ENCODE data around the gene F8A1. TPM values are rescaled to one million over a fixed set of nuclear protein-coding genes. Genes with fewer than 3 reads are reported as not detected.
"Not testable (repeated sequence)": the region's sequence is repeated elsewhere in the genome, so short reads cannot be mapped to it uniquely, and the experiment has no call there.

The F8A1 gene
- total RNA-seq = 0.64 and 0.79 TPM in 2 replicates

- not testable (repeated sequence) for H3K4me3 ChIP-seq (ENCODE audit: low read depth, low read length); FAIRE-seq; H3K27me3 ChIP-seq (ENCODE audit: control insufficient read depth, insufficient read depth, low read length); DNase-seq (ENCODE audit: low read depth); H3K36me3 ChIP-seq (ENCODE audit: control insufficient read depth, insufficient read depth, low read length)
Measured at GRCh38 chrX:154886069-154886788, at the start of gene F8A1. Gene F8A1, plus strand, starts transcription at chrX:154886355. Its CDS starts 20 bp downstream, at chrX:154886375.

DNA sequence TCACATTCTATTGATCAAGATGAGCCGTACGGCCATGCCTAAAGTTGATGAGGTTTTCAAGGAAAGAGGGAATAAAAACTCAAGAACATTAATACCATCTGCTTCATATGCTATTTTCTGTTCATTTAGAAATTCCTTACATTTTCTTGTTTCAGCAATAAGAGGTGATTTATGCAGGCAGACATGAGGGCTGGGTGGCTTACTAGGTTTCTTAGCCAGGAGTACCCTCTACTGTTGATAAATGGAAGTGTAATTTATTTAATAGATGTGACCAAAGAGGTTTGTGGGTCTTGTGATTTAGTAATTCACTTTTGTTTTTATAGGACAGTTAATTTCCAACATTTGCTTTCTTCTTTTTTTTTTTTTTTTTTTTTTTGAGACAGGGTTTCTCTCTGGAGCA lies 45.3 kb upstream of the F8A1 start:
- DNase-seq (ENCODE audit: low read depth) = peak; percentile 43
- Histone ChIP-seq H3K36me3 (ENCODE audit: control insufficient read depth, insufficient read depth, low read length) (no peaks in the 10 kb centered on the region), H3K4me3 (ENCODE audit: low read depth, low read length) (no peak overlapping the region), H3K27me3 (ENCODE audit: control insufficient read depth, insufficient read depth, low read length) (no peaks in the 10 kb centered on the region)
- no peak for FAIRE-seq
- TF ChIP-seq CTCF (IDR thresholded peaks at IDR 0.05; ENCODE audit: insufficient read depth, low read length, severe bottlenecking) = peak; percentile 32

- FAIRE-seq (no peak), DNase-seq (ENCODE audit: low read depth) (no peak)
- H3K36me3 ChIP-seq (ENCODE audit: control insufficient read depth, insufficient read depth, low read length) = no peaks in the 10 kb centered on the region
- TF ChIP-seq CTCF (IDR thresholded peaks at IDR 0.05; ENCODE audit: insufficient read depth, low read length, severe bottlenecking) = no peak
- no peak overlapping the region for H3K4me3 ChIP-seq (ENCODE audit: low read depth, low read length)
- H3K27me3 ChIP-seq (ENCODE audit: control insufficient read depth, insufficient read depth, low read length) = no peaks in the 10 kb centered on the region
Measured at GRCh38 chrX:154850957-154851611, 35.1 kb upstream of the F8A1 start.

DNA sequence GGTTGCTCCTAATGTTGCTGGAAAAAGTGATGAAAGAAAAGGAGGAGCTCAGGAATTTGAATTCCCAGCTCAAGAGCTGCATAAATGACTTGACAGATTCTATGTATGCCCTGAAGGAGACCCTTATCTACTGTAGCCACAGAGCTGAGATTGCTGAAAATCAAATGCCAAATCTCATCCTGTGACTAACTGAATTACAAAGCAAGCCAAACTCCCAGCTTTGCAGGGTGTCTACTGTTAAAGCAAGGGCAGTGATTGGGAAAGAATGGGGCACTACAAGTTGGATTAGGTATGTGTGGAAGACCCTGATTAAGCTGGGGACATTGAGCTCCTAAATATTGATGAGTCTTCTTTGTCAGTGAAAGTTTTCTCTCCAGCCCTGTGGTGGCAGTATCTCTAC lies 30.9 kb upstream of the F8A1 start:
- peak; percentile 70 for FAIRE-seq
- TF ChIP-seq CTCF (IDR thresholded peaks at IDR 0.05; ENCODE audit: insufficient read depth, low read length, severe bottlenecking) = no peak
- no peaks in the 10 kb centered on the region for H3K27me3 ChIP-seq (ENCODE audit: control insufficient read depth, insufficient read depth, low read length)
- DNase-seq (ENCODE audit: low read depth) = no peak
- H3K4me3 ChIP-seq (ENCODE audit: low read depth, low read length) = no peak overlapping the region
- no peaks in the 10 kb centered on the region for H3K36me3 ChIP-seq (ENCODE audit: control insufficient read depth, insufficient read depth, low read length)

DNA sequence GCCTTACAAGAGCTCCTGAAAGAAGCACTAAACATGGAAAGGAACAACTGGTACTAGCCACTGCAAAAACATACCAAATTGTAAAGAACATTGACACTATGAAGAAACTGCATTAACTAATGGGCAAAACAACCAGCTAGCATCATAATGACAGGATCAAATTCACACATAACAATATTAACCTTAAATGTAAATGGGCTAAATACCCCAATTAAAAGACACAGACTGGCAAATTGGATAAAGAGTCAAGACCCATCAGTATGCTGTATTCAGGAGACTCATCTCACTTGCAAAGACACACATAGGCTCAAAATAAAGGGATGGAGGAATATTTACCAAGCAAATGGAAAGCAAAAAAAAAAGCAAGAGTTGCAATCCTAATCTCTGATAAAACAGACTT lies 17.6 kb upstream of the F8A1 start:
- not testable (repeated sequence) for H3K4me3 ChIP-seq (ENCODE audit: low read depth, low read length); DNase-seq (ENCODE audit: low read depth); H3K36me3 ChIP-seq (ENCODE audit: control insufficient read depth, insufficient read depth, low read length); FAIRE-seq; H3K27me3 ChIP-seq (ENCODE audit: control insufficient read depth, insufficient read depth, low read length)

- no peak for TF ChIP-seq CTCF (IDR thresholded peaks at IDR 0.05; ENCODE audit: insufficient read depth, low read length, severe bottlenecking)
- DNase-seq (ENCODE audit: low read depth) = no peak
- FAIRE-seq = no peak
- Histone ChIP-seq H3K4me3 (ENCODE audit: low read depth, low read length) (no peak overlapping the region), H3K27me3 (ENCODE audit: control insufficient read depth, insufficient read depth, low read length) (no peaks in the 10 kb centered on the region), H3K36me3 (ENCODE audit: control insufficient read depth, insufficient read depth, low read length) (no peaks in the 10 kb centered on the region)
Measured at GRCh38 chrX:154873329-154873728, 12.8 kb upstream of the F8A1 start.

DNA sequence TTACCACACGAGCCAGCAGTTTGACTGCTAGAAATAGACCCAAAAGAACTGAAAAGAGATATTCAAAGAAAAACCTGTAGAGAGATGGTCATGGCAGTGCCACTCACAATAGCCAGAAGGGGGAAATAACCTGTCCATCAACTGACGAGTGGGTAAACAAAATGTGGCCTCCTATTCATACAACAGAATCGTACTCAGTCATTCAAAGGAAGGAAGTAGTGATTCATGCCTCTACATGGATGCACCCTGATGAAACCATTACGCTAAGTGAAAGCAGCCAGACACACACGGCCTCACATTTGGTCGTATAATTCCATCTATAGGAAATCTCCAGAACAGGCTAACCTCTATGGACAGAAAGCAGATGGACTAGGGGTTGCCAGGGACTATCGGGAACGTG lies 2.1 kb upstream of the F8A1 start:
- H3K27me3 ChIP-seq (ENCODE audit: control insufficient read depth, insufficient read depth, low read length); H3K36me3 ChIP-seq (ENCODE audit: control insufficient read depth, insufficient read depth, low read length); H3K4me3 ChIP-seq (ENCODE audit: low read depth, low read length); FAIRE-seq; DNase-seq (ENCODE audit: low read depth): not testable (repeated sequence)

GRCh38 chrX:154885057-154885456 lies 1.1 kb upstream of the F8A1 start:
- not testable (repeated sequence) for H3K4me3 ChIP-seq (ENCODE audit: low read depth, low read length); H3K36me3 ChIP-seq (ENCODE audit: control insufficient read depth, insufficient read depth, low read length); H3K27me3 ChIP-seq (ENCODE audit: control insufficient read depth, insufficient read depth, low read length); FAIRE-seq; DNase-seq (ENCODE audit: low read depth)

- H3K36me3 ChIP-seq (ENCODE audit: control insufficient read depth, insufficient read depth, low read length); H3K4me3 ChIP-seq (ENCODE audit: low read depth, low read length); FAIRE-seq; H3K27me3 ChIP-seq (ENCODE audit: control insufficient read depth, insufficient read depth, low read length); DNase-seq (ENCODE audit: low read depth): not testable (repeated sequence)
Measured at GRCh38 chrX:154885549-154885948, 606 bp upstream of the F8A1 start.

- DNase-seq (ENCODE audit: low read depth); H3K27me3 ChIP-seq (ENCODE audit: control insufficient read depth, insufficient read depth, low read length); FAIRE-seq; H3K36me3 ChIP-seq (ENCODE audit: control insufficient read depth, insufficient read depth, low read length); H3K4me3 ChIP-seq (ENCODE audit: low read depth, low read length): not testable (repeated sequence)
Measured at GRCh38 chrX:154886789-154887221, 650 bp downstream of the F8A1 start.

All from bronchial epithelial cell (primary cell).